Measurements from ENCODE around the gene PAM16.

The PAM16 gene

GRCh38 chr16:4378161-4378666 is 27.1 kb upstream of the PAM16 start:
- no peak overlapping the region for H3K4me3 ChIP-seq (ENCODE audit: low read depth, low read length)
- DNase-seq (ENCODE audit: low read depth, low spot score), result no peak
- in situ Hi-C loops (cut with HindIII; ENCODE audit: low sequenced_read_pairs), result no loop called here
- TF ChIP-seq, protein P1, sequence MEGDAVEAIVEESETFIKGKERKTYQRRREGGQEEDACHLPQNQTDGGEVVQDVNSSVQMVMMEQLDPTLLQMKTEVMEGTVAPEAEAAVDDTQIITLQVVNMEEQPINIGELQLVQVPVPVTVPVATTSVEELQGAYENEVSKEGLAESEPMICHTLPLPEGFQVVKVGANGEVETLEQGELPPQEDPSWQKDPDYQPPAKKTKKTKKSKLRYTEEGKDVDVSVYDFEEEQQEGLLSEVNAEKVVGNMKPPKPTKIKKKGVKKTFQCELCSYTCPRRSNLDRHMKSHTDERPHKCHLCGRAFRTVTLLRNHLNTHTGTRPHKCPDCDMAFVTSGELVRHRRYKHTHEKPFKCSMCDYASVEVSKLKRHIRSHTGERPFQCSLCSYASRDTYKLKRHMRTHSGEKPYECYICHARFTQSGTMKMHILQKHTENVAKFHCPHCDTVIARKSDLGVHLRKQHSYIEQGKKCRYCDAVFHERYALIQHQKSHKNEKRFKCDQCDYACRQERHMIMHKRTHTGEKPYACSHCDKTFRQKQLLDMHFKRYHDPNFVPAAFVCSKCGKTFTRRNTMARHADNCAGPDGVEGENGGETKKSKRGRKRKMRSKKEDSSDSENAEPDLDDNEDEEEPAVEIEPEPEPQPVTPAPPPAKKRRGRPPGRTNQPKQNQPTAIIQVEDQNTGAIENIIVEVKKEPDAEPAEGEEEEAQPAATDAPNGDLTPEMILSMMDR (IDR thresholded peaks at IDR 0.05; ENCODE audit: low read depth, low read length), result no peak

DNA sequence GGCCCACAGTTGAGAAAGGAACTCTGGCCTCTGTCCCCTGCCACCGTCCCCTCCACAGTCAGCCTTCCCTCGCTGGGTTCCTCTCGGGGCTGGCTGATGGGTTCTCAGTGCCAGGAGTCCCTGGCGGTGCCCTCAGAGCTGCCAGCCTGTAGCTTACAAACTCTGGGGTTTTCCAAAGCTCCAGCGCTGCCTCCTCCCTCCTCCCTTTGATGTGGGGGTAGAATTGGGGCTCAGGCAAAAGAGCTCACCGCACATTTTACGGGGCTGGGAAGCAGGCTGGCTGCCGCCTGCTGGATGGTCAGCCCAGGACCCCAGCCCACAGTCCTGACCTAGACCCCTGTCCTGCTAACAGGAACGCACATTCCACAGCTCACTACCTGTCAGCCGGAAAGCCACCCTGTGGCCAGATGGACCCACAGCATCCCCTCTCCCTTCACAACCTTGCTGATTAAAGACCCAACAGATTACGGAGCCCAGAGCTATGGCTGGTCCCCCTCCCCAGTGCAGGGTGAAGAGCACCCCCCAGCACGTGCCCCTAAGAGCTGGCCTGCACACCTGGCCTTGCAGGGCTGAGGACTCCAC is 26.5 kb upstream of the PAM16 start:
- no peak overlapping the region for H3K4me3 ChIP-seq (ENCODE audit: low read depth, low read length)
- TF ChIP-seq, protein P1 (IDR thresholded peaks at IDR 0.05; ENCODE audit: low read depth, low read length), result peak; percentile 23
- in situ Hi-C loops (cut with HindIII; ENCODE audit: low sequenced_read_pairs), result no loop called here
- DNase-seq (ENCODE audit: low read depth, low spot score), result no peak

DNA sequence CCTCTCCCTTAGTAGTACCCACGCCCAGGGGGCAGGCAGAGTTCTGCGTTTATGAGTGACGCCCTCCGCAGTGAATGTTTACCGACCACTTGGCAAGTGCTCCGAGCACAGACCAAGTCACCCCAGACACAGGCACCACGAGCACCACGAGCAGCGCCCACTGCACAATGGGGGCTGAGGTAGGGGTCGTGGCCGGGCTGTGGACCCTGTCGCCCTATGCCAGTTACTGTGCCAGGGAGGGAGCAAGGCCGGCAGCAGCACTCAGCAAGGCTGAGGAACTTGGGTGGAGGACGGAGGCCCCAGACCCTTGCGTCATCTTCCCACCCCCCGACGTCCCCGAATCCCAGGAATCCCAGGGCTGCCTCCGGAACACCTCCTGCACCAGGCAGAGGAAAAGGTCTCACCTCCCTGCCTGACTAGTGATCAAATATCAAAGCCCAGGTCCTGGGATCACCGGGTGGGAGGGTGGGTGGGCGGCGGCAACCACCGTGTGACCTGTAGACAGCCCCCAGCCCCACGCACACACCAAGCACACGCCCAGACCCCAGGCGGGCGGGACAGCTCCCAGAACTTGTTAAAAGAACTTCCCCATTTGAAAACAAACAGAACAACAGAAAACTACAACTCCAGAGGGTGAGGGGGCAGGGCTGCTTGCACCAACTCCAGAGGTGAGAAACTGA is 25.9 kb upstream of the PAM16 start:
- in situ Hi-C loops (cut with HindIII; ENCODE audit: low sequenced_read_pairs), result no loop called here
- no peak overlapping the region for H3K4me3 ChIP-seq (ENCODE audit: low read depth, low read length)
- no peak for DNase-seq (ENCODE audit: low read depth, low spot score)
- TF ChIP-seq, protein P1 (IDR thresholded peaks at IDR 0.05; ENCODE audit: low read depth, low read length), result no peak

- peak; percentile 82 for DNase-seq (ENCODE audit: low read depth, low spot score)
- TF ChIP-seq, protein P1 (IDR thresholded peaks at IDR 0.05; ENCODE audit: low read depth, low read length), result no peak
- in situ Hi-C loops (cut with HindIII; ENCODE audit: low sequenced_read_pairs), result no loop called here
- no peak overlapping the region for H3K4me3 ChIP-seq (ENCODE audit: low read depth, low read length)
These were observed 25.2 kb upstream of the PAM16 start for GRCh38 chr16:4376126-4376892.

DNA sequence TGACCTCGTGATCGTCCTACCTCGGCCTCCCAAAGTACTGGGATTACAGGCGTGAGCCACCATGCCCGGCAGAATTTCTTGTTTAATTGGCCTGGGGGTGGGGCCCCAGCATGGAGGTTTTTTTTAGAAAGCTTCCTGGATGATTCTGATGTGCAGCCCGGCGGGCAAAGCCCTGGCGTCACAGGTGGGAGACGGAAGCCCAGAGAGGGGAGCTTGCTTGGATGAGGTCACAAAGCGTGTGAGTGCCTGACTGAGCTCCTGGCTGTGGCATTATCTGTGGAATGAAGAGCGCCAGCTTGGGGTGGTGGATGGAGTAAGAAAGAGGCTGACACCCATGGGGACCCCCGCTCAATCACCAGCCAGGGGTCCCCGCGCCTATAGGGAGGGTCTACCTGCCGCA is 24.6 kb upstream of the PAM16 start:
- in situ Hi-C loops (cut with HindIII; ENCODE audit: low sequenced_read_pairs), result no loop called here
- H3K4me3 ChIP-seq (ENCODE audit: low read depth, low read length), result no peak overlapping the region
- no peak for DNase-seq (ENCODE audit: low read depth, low spot score)
- TF ChIP-seq, protein P1 (IDR thresholded peaks at IDR 0.05; ENCODE audit: low read depth, low read length), result no peak

- H3K4me3 ChIP-seq (ENCODE audit: low read depth, low read length), result peak overlapping the region; percentile 78
- TF ChIP-seq, protein P1 (IDR thresholded peaks at IDR 0.05; ENCODE audit: low read depth, low read length), result no peak
- DNase-seq (ENCODE audit: low read depth, low spot score), result peak; percentile 85
- in situ Hi-C loops (cut with HindIII; ENCODE audit: low sequenced_read_pairs), result no loop called here
These were observed 23.0 kb upstream of the PAM16 start for GRCh38 chr16:4373909-4374742.

Data from astrocyte of the spinal cord (primary cell).